Prostate gland (tissue), 2 donors: ENCODE results near the gene BCL2L1.

Experiments used
- CTCF ChIP-seq, 4 experiments: fragments of 200-600 bp in 2 of 4; fragments of 450-650 bp in 2 of 4; sonication (generic) in 2 of 4; IDR thresholded peaks; 1 replicate in 3 of 4; 2 replicates in 1 of 4; pipeline ENCODE4 v1.5.1; 2016 to 2019; ENCODE audit warnings: antibody characterized with exemption in 4 of 4, mild to moderate bottlenecking in 2 of 4, moderate library complexity in 2 of 4
- POLR2A ChIP-seq: fragments of 450-650 bp; IDR thresholded peaks from one replicate; pipeline ENCODE4 v1.6.1; 2016; ENCODE audit warnings: antibody characterized with exemption, mild to moderate bottlenecking
- POLR2AphosphoS5 ChIP-seq: sonication (generic); formaldehyde crosslinking; IDR thresholded peaks from one replicate; pipeline ENCODE4 v1.6.1; 2017; ENCODE audit warnings: antibody characterized with exemption

- TF ChIP-seq CTCF (IDR thresholded peaks at IDR 0.05), result no peak
- no peak for TF ChIP-seq POLR2A
- no peak for TF ChIP-seq POLR2AphosphoS5
These were observed 52.8 kb downstream of the BCL2L1 start for GRCh38 chr20:31669876-31670275.
